A673 (cell line): Measurements from ENCODE around the gene DENND5A.

Experiments used
- CTCF ChIP-seq: fragments of 300-800, 200-600 bp; sonication (generic); conservative IDR thresholded peaks from 2 replicates; pipeline ENCODE4 v1.5.1; 2017; ENCODE audit warnings: low read depth, mild to moderate bottlenecking, antibody characterized with exemption, low read length, moderate library complexity, mixed read lengths
- EZH2 ChIP-seq: fragments of 200-600 bp; sonication (generic); IDR thresholded peaks from 2 replicates; pipeline ENCODE4 v1.6.1; 2017; ENCODE audit warnings: borderline replicate concordance, low read depth, mild to moderate bottlenecking, mixed read lengths, antibody characterized with exemption, low read length; ENCODE audit not compliant: poor library complexity, severe bottlenecking

- no peak for TF ChIP-seq CTCF
- no peak for TF ChIP-seq EZH2
Observed at GRCh38 chr11:9207229-9207628, 57.9 kb downstream of the DENND5A start.
